Hippocampal formation (tissue), 2 donors: ENCODE results near the gene EFNA4.

Experiments used
- DNase-seq, 2 donors: peaks; one replicate each; lab custom pipeline; 2025; lab: John Stamatoyannopoulos, UW

The EFNA4 gene, protein sequence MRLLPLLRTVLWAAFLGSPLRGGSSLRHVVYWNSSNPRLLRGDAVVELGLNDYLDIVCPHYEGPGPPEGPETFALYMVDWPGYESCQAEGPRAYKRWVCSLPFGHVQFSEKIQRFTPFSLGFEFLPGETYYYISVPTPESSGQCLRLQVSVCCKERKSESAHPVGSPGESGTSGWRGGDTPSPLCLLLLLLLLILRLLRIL

DNA sequence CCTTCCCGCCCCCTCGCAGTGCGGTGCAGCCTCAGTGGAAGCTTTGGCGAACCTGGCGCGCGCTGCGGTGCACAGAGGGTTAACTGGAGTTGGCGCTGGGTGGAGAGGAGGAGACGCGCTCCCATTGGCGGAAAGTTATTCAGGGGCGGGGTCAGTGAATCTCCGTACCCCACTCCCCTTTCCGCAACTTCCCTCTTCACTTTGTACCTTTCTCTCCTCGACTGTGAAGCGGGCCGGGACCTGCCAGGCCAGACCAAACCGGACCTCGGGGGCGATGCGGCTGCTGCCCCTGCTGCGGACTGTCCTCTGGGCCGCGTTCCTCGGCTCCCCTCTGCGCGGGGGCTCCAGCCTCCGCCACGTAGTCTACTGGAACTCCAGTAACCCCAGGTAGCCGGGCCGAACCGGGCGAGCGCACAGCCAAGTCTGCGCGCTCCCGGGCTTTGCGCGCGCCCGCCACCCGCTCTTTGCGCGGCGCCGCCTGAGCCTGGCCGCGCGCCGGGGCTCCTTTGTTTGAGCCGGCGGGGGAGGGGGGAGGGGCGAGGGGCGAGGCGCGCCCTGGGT is at the start of gene EFNA4:
Gene EFNA4, plus strand, starts transcription at position 191 of the 561 bp plus-strand sequence. Its CDS starts 84 bp downstream, at position 275.
- DNase-seq = peak in 1 of 2 donors; percentile 44

DNA sequence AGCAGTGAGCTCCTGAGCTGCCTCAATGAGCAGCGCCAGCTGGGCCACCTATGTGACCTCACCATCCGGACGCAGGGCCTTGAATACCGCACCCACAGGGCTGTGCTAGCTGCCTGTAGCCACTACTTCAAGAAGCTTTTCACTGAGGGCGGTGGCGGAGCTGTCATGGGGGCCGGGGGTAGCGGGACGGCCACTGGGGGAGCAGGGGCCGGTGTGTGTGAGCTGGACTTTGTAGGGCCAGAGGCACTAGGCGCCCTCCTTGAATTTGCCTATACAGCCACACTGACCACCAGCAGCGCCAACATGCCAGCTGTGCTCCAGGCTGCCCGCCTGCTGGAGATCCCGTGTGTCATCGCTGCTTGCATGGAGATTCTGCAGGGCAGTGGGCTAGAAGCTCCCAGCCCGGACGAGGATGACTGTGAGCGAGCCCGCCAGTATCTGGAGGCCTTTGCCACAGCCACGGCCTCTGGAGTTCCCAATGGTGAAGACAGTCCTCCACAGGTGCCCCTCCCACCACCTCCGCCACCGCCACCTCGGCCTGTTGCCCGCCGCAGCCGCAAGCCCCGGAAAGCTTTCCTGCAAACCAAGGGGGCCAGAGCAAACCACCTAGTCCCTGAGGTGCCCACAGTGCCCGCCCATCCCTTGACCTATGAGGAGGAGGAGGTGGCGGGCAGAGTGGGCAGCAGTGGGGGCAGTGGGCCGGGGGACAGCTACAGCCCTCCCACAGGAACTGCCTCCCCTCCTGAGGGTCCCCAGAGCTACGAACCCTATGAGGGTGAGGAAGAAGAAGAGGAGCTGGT is 48.6 kb upstream of the EFNA4 start:
- DNase-seq = no peak

DNA sequence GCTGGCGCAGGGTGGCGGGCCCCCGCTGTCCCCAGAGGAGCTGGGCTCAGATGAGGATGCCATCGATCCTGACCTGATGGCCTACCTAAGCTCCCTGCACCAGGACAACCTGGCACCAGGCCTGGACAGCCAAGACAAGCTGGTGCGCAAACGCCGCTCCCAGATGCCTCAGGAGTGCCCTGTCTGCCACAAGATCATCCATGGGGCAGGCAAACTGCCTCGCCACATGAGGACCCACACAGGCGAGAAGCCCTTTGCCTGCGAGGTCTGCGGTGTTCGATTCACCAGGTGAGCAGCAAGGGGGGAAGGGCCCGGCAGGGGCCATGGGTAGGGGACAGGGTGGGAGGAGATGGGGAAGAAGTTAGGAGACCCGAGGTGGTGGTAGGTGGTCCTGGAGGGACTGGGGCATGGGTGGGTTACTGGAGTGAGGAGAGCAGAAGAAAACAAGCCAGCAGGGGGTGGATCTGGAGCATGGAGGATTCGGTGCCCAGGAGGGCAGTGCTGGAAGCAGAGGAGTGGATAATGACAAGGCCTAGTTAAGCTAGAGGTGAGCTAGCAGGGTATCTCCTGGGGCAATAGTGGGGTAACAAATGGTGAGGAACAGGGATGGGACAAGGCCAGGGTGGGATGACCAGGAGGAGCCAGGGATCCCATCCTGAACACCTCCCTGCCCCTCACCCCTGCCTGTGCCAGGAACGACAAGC is 47.9 kb upstream of the EFNA4 start:
- DNase-seq = no peak

DNA sequence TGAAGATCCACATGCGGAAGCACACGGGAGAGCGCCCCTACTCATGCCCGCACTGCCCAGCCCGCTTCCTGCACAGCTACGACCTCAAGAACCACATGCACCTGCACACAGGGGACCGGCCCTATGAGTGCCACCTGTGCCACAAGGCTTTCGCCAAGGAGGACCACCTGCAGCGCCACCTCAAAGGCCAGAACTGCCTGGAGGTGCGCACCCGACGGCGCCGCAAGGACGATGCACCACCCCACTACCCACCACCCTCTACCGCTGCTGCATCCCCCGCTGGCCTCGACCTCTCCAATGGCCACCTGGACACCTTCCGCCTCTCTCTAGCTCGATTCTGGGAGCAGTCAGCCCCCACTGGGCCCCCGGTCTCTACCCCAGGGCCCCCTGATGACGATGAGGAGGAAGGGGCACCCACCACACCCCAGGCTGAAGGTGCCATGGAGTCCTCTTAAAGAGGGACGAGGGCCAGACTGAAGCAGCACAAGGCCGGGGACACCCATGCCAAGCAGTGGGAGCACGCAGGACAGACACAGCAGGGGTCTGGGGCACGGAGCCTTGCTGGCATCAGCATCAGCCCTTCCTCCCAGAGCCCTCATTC is 47.2 kb upstream of the EFNA4 start:
- DNase-seq = no peak

DNA sequence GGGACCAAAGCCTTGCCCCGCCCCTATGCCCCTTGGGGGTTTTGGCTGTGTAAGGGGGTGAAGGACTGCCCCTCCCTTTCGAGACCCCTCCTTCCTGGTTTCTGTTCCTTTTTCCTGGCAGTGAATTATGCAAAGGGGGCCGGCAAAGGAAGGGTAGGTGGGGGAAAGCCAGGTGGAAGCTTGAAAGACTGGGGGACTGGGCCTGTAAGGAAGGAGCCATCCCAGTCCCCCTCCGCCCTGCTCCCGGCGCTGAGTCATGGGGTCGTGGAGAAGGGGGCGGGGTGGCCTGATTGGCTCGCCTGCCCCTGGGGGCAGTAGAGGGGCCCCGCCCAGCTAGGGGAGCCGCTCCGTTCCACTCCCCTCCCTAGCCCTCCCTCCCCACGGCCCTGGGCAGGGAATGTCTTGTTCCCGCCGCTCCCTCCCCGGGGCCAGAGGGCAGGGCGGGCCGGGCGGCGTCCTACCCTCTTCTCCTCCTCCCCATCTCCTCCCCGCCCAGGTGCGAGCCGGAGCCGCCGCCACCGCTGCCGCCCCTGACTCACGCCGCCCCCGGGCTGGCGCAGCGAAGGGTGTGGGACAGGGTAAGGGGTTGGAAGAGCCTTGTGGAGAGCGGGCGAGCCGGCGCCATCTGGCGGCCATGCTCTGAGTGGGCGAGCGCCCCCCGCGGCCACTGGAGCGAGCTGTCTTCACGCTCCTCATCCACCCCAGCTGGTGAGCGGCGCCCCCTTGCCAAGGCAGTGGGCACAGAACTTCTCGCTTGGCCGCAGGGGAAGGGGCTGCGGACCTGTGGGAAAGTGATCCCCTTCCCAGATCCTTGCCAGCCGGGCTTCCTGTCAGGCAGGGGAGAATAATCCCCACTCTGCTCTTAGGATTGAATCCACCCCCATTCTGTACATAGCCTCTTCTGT is 46.2 kb upstream of the EFNA4 start:
- peak; percentile 84 to 87 for DNase-seq

DNA sequence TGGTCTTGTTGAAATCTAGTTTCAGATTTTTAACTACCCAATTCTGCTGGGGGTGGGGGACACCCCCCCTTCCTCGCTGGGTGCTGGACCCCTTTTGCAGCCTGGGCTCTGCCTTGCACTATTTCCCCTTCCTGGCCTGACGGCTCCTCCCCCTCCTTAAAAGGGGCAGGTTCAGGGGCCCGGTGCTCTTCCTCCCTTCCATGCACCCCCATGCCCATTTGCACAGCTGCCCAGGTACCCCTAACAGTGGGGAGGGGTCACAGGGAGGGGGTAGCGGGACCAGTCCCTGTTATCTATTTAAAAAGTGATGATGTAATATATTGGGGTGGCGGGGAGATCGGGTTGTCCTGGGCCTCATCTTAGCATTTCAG is 45.6 kb upstream of the EFNA4 start:
- DNase-seq = no peak

DNA sequence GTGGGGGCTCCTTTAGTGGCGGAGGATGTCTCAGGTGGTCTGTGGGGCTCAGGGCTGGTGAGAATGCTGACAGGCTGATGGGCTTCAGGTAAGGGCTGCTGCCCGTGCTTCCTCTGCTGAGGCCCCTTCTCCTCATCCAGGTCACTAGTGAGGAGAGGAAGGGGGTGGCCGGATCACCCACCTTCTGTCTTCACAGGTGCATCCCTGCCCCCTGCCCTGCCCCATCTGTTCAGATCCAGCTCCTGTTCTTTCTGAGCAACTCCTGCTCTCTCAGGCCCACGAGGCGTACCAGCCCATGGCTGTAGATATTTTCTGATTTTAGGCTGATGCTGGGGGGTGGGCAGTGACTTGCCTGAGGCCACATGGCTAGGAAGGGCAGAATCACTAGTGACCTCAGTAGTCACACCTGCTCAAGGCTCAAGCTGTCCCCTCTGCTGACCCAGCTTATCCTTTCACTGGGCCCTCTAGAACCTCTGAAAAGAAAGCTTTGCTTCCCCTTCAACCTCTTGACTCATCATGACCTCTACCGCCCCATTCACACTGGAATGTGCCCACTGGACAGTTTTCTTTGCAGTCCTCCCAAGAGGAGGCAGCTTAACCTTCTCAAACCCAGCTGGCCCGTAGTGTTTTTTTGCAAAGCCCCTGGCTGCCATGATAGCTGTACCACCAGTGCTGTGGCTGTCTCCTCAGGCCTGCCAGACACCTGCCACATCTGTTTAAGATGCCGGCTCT is 44.8 kb upstream of the EFNA4 start:
- no peak for DNase-seq

DNA sequence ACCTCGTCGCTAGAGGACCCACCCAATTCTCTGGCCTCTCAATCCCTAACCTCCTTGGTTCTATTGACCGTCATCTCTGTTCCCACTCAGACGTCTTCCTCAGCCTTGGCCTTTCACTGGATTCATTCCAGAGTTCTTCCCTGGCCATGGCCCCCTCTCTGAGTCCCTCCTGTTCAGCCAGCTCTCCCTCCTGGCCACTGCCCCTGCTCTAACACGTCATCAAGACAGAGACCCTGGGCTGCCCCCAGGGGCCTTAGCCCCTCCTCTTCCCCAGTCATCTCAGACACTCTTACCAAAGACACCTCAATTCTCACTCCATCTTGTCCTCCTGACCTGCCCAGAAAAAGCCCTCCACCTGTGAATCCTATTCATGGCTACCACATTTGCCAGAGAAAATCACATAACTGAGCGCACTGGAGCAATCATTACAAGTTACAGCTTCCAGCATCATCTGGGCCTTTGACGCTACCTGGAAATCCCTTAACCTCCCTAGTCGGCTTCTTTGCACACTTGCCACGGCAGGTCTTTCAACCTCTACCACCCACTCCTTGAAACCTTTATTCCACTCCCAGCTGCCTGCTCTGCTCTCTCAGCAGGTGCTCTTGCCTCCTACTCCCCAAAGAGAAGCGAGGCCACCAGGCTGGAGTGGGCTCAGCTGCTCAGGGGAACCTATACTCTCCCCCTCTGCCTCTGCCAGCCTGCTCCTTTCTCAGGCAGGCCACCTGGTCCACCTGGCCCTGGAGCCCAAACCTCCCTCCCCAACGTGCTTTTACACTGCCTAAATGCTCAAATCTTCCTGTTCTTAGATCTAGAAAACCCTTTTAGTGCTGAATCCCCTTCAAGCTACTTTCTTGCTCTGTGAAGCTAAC is 43.9 kb upstream of the EFNA4 start:
- DNase-seq = no peak

DNA sequence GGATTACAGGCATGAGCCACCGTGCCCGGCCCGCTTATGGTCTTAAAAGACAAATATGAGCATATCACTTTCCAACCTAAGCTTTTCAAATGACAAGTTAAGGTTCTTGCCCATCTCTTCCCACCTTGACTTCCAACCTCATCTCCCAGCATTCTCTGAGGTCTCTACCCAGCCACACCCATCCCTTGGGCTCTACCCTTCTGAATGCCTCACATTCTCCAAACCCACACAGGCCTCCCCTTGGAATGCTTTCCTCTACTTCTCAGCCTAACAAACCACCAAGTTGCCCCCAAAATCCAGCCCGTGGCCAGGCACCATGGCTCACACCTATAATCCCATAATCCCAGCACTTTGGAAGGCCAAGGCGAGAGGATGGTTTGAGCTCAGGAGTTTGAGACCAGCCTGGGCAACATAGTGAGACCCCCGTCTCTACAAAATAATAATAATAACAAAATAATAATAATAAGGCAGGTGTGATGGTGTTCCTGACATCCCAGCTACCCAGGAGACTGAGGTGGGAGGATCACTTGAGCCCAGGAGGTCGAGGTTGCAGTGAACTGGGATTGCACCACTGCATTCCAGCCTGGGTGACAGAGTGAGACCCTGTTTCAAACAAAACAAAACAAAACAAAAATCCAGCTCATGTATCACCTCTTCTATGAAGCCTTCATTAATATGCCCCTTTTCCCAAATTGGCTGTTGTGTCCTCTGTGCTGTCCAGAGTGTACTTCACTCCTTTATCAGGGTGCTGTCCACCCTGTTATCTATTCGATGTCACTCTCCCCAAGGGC is 41.2 kb upstream of the EFNA4 start:
- DNase-seq = no peak

DNA sequence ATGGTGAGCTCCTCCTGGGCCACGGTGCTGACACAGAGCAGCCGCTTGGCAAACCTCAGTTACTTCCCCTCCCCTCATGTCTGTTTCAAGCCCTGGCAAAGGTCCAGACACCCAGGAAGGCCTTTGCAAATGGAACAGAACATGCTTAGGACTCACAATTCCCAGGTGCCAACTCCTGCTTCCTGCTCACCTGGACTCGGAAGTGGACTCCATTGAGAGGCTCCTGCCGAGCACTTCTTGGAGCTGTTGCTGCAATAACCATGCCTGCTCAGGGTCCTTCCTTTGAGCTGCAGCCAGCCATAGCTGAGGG is 40.7 kb upstream of the EFNA4 start:
- no peak for DNase-seq

DNA sequence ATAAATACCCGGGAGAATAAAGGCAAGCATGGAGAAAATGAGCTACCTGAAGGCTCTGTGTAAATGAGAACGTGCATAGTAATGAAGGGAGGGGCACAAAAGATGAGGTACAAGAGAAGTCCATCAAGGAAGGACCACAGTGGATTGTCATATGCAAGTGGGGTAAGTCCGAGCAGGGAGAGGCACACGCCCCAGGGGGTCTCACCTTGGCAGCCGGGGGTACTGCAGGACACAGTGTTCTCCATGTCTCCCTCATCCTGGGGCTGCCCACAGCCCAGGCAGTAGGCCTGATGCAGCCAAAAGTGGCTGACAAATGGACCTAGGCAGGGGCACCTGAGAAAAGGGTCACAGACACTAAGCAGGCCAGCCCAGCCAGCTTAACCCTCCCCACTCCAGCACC is 39.9 kb upstream of the EFNA4 start:
- no peak for DNase-seq

DNA sequence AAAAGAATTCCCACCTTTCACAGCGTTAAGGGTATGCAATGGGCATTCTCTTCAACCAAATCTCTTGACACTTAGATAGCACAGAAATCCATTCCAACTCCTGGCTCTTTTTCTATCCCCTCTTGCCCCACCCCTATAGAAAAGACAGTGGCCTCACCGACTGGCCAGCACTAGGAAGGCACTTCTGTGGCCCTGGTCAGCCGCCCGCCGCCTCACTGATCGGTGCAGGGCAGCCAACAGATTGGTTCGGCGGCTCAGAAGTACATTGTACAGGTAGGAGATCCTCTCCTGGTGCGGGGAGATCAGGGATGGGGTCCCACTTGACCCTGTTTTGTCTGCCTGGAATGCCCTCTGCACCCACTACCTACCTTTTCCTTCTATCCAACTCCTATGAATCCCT is 39.2 kb upstream of the EFNA4 start:
- no peak for DNase-seq

DNA sequence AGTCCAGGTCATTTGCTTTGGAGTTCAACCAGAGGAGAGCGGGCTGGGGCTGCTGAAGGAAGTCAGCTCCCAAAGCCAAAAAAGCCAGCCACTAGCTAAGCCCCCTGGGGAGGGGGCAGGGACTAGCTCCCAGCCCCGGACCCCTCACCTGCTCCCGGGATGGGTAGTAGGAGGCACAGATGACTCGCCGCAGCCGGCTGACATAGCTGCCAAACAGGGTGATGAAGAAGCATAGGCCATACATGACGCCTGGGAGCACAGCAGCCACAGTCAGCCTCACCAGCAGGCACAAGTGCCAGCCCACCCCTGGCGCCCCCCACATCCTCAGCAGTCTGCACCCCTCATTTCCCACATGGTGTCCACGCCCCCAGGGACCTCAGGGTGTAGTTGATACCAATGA is 37.4 kb upstream of the EFNA4 start:
- DNase-seq = no peak

DNA sequence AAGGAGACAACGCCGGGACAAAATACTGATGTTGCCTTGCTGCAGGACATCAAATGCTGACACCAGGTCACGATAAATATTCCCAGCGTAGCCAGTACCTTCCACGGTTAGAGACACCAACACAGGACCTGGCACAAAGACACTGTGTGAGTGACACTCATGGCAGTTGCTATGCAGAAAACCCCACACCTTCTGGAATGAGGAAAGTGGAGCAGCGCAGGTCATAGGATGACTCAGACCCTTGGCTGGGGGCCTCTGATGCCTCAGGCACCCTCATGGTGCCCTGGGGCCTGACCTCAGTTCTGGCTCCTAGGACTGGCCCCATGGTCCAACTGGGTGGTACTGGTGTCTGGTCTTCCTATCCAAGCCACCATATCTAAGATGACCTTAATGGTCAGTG is 37.0 kb upstream of the EFNA4 start:
- DNase-seq = no peak

DNA sequence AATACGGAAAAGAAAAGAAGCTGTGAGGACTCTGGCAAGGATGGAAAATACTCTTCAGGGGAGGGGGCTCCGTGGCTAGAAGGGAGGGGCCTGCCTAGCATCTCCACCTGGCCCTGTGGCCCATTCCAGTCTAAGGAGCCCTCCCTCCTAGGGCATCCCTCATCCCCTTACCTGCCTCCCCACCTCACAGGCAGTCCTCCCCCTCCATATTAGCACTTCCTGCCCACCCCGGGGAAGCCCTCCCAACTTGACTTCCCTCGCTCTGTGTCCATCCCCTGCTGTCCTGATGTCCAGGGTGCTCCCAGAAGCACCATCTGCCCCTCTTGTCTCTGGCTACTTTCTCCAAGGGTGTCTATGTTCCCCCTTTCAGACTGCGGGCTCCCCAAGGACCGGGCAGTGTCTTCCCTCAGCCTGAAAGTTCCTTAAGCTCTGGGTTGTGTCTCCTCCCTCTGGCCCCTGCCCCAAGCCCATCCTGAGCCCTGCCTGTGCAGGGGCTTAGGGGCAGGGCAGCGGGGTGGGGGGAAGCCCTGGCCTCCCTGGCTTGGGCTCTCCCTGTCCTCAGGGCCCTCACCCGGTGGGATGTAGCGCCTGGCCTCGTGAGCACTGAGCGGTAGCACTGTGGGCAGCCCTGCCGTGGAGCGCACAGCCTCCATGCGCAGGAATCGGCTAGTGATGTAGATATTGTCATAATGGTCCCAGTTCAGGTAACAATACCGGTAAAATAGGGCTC is 33.9 kb upstream of the EFNA4 start:
- no peak for DNase-seq

DNA sequence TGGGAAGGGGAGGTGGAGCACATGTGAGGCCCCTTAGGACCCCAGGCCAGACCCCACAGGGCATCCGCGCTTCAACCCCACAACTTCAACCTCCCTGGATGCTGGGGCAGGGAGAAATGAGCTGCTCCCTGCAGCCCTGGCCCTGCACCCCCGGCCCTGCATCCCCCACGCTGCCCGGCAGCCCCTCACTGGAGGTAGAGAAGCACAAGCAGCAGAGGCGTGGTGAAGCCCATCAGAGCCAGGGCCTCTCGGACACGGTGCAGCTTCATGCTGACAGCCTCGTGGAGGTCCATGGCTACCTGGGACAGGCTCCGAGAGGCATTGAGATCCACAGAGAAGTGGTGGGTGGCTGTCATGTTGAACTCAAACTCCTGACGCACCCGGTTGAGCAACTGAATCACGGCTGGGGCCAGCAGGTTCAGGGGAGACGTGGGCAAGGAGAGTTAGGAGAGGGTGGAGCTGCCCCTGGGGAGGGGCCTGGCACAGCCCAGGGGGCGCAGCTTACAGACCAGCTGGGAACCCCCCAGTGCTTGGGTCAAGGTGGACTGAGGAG is 33.2 kb upstream of the EFNA4 start:
- DNase-seq = no peak

DNA sequence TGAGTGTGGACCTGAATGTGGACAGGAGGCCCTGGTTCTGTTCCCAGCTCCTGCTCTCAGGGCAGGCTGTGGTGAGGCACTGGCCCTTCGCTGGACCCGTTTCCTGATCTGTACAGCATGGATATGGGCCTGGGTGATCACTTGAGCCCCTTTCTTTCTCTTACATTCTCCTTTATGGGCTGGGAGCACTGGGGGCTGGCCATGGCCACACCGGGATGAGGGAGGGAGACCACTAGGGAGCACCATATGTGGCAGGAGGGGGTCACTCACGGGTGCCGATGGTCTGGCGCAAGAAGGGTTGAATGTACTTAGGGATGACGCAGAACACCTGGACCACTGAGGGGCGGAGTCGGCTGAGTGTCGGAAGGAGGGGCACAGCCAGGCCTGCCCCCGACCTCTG is 32.6 kb upstream of the EFNA4 start:
- no peak for DNase-seq

DNA sequence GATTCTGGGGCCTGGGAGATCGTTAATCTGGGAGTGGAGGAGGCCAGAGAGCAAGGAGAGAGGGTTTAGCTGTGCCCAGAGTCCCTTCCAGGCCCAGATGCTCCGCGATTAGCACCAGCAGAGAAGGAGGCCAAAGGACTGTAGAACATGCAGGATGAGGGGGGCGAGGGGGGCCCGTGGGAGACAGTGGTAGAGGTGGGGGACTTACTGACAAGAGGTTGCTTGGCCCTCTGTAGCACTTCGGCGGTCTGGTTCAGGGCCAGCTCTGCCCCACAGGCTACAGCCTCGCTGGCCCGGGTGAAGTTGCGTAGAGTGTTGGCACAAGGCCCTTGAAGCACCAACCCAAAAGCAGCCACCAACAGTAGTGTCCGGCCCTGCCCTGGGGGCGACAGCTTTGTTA is 30.7 kb upstream of the EFNA4 start:
- no peak for DNase-seq
